ENCODE measurements around the gene ZMYM5.
"Not testable (repeated sequence)": the region's sequence is repeated elsewhere in the genome, so short reads cannot be mapped to it uniquely, and the experiment has no call there.

Gene ZMYM5

DNA sequence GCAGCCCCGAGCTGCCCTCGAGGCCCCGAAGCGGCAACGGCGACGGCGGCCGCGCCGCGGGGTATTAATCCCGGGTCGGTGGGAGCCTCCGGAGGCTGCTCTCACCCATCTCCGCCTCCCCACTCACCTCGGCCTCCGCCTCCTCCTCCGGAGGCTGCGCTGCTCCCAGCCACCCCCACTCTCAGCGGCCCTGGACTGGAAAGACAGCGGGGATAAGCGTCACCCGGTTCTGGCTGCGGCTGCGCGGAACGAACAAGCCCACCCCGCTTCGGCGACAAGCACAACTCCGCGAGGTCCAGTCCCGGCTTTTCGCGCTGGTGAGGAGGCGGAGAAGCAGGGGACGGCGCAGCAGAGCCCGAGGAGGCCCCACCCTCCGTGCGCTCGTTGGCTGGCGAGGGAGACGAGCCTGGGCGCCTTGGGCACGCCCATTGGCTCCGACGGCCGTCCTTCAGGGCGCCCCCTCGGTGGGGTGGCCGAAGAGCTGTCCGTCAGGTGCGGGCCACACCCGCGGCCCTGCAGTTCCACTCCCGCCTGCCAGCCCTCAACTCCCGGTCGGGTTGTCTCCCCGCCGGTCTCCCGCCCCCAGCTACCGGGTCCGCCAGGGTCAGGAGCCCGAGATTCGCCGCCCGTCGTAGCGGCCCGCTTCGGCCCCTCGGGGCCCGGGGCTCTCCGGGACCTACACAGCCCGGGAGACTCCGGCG, at the start of gene ZMYM5:
TSS of gene ZMYM5 (minus strand) at position 327 of the 701 bp plus-strand sequence. CDS start 11,469 bp downstream, outside the sequence.
- peak; percentile 61 for DNase-seq

- no peak for DNase-seq
Measured at GRCh38 chr13:19910336-19911072, 47.1 kb upstream of the ZMYM5 start.

DNA sequence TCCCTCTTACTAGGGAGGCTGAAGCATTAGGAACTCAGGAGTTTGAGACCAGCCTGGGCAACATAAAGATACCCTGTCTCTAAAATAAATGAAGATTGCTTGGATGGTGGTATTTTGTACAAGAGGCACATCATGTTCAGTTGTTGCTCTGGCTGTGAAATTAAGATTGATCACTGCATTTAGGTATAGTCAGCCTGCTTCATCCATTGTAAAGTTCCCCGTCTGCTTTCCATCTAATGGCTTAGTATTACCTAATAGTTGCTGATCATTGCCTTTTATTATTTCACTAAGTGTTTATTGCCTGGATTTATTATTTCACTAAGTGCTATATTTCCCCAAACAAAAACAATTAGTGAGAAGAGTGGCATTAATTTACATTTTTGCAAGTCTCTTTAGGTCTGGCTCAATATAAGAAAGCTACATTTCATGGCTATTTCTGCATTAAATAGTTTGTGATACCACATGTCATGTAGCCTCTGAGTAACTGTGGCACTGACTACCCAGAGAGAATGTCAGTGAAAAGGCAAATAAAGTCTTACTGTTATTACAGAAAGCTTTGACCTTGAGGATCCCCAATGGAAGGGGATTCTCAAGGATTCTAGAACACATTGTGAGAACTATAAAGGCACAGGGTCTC, 45.0 kb upstream of the ZMYM5 start:
- DNase-seq = no peak

DNA sequence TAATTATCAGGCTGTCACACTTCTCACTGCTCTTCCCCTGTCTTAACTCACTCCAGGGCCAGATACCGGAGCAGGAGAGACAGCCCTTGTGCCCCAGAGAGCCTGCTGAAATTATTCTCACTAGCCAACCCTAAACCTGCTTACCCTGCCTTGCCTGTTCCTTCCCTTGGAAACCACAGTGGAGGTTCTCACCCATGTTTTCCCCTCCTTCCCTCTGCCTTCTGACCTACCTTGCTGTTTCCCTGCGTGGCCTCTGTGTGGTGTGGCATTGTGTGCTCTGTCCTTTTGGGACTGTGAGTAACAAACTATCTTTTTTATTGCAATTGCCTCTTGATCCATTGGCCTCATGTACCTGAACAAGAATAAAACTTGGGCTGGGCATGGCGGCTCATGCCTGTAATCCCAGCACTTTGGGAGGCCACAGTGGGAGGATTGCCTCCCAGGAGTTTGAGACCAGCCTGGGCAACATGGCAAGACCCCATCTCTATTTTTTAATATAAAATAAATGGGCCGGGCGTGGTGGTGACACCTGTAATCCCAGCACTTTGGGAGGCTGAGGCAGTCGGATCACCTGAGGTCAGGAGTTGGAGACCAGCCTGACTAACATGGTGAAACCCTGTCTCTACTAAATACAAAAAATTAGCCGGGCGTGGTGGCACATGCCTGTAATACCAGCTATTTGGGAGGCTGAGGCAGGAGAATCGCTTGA, 42.2 kb upstream of the ZMYM5 start:
- DNase-seq = not testable (repeated sequence)

DNA sequence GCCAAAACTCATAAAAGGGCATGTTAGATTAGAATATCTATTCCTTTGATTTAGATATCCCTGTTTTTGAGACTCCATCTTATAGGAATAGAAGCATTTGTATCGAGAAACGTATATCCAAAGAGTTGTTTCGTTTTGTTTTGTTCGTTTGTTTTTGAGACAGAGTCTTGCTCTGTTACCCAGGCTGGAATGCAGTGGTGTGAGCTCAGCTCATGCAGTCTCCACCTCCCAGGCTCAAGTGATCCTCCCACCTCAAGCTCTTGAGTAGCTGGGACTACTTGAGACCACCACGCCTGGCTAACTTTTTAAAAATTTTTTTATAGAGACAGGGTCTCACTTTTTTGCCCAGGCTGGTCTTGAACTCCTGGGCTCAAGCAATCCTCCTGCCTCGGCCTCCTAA, 26.6 kb upstream of the ZMYM5 start:
- no peak for DNase-seq

DNA sequence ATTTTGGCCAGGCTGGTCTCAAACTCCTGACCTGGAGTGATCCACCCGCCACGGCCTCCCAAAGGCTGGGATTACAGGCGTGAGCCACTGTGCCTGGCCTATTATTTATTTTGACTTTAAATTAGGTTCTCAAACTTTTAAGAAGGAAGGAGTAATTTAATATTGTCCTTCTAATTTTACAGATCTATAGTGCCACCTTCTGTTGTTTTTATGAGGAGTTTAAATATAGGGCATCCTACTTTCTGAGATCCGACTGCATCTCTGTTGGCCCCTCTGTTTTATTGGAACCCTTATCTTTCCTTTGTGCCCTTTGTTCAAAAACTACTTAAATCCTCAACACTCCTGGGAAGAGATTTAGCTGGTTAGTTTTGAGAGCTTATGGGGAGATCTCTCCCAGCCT, 25.4 kb upstream of the ZMYM5 start:
- no peak for DNase-seq

DNA sequence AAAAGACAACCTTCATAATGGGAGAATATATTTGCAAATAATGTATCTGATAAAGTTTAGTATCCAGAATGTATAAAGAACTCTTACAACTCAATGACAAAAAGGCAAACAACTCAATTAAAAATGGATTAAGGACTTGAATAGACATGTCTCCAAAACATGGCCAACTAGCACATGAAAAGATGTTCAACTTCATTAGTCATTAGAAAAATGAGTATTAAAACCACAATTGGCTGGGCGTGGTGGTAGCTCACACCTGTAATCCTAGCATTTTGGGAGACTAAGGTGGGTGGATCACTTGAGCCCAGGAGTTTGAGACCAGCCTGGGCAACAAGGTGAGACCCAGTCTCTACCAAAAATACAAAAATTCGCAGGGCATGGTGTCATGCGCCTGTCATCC, 18.8 kb upstream of the ZMYM5 start:
- no peak for DNase-seq

- no peak for DNase-seq
Measured at GRCh38 chr13:19881641-19882040, 18.2 kb upstream of the ZMYM5 start.

DNA sequence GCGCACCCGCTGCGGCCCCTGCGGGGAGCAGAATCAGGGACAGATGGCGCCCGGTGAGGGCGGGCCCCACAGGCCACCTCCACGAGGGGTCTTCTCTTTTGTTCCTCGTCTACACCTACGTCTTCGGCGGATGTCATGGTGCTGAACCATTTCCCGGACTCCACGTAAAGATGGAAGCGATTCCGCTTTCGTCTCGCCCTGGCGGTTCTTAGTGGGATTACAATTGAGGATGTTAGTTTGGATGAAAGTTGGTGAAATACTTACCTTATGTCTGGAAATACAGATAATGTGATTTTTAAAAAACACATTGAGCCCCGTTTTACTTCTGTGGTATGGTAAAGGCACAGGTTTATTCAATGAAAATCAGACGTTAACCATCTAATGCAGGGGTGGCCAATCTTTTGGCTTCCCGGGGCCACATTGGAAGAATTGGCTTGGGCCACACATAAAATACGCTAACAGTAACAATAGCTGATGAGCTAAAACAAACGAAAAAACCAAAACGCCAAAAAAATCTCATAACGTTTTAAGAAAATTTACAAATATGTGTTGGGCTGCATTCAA, 1.4 kb upstream of the ZMYM5 start:
- no peak for DNase-seq

GRCh38 chr13:19864024-19864745, 736 bp upstream of the ZMYM5 start:
- no peak for DNase-seq

GRCh38 chr13:19862481-19863313, 752 bp downstream of the ZMYM5 start:
- DNase-seq = no peak

DNA sequence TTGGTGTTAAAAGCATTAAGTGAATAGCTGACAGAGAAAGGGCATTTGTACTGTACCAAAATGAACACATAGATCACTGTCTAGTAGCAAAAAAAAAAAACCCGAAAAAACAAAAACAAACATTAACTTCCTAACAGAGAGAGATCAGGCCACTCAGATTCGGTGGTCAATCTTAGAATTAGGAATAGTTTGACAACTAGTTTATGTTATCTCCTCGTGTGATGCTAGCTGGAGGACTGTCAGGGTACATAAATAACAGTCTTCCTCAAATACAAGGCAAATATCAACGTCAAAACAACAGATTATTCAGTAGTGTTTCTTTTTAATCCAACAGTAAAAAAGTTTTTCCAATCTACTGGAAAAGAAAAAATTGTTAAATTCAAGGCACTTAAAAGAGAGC, 1.7 kb downstream of the ZMYM5 start:
- no peak for DNase-seq

- DNase-seq = no peak
Measured at GRCh38 chr13:19860884-19861655, 2.4 kb downstream of the ZMYM5 start.

DNA sequence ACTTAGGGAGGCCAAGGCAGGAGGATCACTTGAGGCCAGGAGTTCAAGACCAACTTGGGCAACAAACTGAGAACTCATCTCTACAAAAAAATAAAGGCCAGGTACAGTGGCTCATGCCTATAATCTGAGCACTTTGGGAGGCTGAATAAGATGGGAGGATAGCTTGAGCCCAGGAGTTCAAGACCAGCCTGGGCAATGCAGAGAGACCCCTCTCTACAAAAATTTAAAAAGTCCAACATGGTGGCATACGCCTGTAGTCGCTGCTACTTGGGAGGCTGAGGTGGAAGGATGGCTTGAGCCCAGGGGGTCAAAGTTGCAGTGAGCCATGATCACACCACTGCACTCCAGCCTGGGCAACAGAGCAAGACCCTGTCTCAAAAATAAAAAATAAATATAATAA, 5.8 kb downstream of the ZMYM5 start:
- DNase-seq = not testable (repeated sequence)

- no peak for DNase-seq
Measured at GRCh38 chr13:19852766-19853165, 10.7 kb downstream of the ZMYM5 start.

DNA sequence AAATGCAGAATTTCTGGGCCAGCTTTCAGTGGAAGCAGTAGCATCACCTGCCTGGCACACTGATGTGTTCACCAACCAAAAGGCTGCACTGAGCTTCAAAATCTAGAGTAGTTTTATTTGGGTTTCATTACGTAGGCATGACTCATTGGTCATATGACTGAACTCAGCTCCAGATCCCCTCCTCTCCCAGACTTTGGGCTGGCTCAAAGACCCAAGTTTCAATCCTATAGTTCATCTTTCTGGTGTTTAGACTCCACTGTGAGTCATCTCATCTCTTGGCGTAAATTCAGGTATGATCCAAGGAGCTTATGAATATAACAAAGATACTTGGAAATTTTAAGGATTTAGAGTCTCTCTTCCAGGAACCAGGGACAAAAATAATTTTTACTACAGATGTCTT, 17.7 kb downstream of the ZMYM5 start:
- no peak for DNase-seq

DNA sequence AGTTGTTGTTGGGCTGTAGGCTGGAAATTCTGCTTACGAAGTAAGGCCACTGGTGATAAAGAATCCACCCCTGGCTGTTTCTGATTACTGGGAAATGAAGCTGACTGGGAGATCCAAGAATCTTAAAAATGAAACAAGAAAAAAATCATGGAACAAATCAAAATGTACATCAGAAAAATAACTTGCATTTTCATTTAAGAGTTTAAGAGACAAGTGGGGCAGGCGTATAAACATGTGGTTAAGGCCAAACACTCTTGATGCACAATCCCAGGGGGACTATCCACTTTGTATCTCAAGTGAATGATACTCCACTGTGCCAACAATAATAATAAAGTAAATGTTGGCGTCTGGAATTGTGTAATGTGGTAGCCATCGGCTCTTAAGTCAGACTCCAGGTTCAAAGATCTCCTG, 24.6 kb downstream of the ZMYM5 start:
- DNase-seq = no peak

GRCh38 chr13:19836472-19836871, 27.0 kb downstream of the ZMYM5 start:
- DNase-seq = no peak

DNA sequence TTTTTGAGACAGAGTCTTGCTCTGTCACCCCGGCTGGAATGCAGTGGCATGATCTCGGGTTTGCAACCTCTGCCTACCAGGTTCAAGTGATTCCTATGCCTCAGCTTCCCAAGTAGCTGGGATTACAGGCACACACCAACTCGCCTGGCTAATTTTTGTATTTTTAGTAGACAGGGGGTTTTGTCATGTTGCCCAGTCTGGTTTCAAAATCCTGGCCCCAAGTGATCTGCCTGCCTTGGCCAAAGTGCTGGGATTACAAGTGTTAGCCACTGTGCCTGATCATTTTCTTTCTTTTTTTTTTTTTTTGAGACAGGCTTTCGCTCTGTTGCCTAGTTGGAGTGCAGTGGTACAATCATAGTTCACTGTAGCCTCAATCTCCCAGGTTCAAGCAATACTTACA, 28.7 kb downstream of the ZMYM5 start:
- no peak for DNase-seq

GRCh38 chr13:19822673-19823072, 40.8 kb downstream of the ZMYM5 start:
- DNase-seq = no peak
